Measurements from ENCODE around the gene FSD1L.
A peak's percentile ranks its signal among the peaks of the same experiment; 100 is the strongest.

The FSD1L gene

GRCh38 chr9:105435453-105435852 is 12.4 kb upstream of the FSD1L start:
- DNase-seq = no peak

- DNase-seq = no peak
Measured at GRCh38 chr9:105436783-105437182, 11.1 kb upstream of the FSD1L start.

- no peak for DNase-seq
Measured at GRCh38 chr9:105437704-105438103, 10.1 kb upstream of the FSD1L start.

GRCh38 chr9:105438141-105438806 is 9.6 kb upstream of the FSD1L start:
- no peak for DNase-seq

- DNase-seq = no peak
Measured at GRCh38 chr9:105439428-105439827, 8.4 kb upstream of the FSD1L start.

GRCh38 chr9:105441616-105442160 is 6.1 kb upstream of the FSD1L start:
- DNase-seq = peak in 1 of 51 donors; percentile 12

GRCh38 chr9:105443121-105443520 is 4.7 kb upstream of the FSD1L start:
- DNase-seq = peak in 1 of 51 donors; percentile 12

- no peak for DNase-seq
Measured at GRCh38 chr9:105444130-105444529, 3.7 kb upstream of the FSD1L start.

- peak in 11 of 51 donors; percentile 15 to 48 (median 25) for DNase-seq
Measured at GRCh38 chr9:105445203-105445881, 2.5 kb upstream of the FSD1L start.

GRCh38 chr9:105447386-105447813 is 434 bp upstream of the FSD1L start:
- peak in 1 of 51 donors; percentile 80 for DNase-seq

GRCh38 chr9:105449081-105449480 is 1.2 kb downstream of the FSD1L start:
- no peak for DNase-seq

GRCh38 chr9:105452185-105452584 is 4.4 kb downstream of the FSD1L start:
- no peak for DNase-seq

- no peak for DNase-seq
Measured at GRCh38 chr9:105455836-105456475, 8.1 kb downstream of the FSD1L start.

GRCh38 chr9:105457560-105458294 is 9.9 kb downstream of the FSD1L start:
- peak in 10 of 51 donors; percentile 4 to 33 (median 15) for DNase-seq

GRCh38 chr9:105458404-105458803 is 10.6 kb downstream of the FSD1L start:
- DNase-seq = no peak

GRCh38 chr9:105459336-105459735 is 11.5 kb downstream of the FSD1L start:
- no peak for DNase-seq

GRCh38 chr9:105466898-105467455 is 19.1 kb downstream of the FSD1L start:
- DNase-seq = no peak

- no peak for DNase-seq
Measured at GRCh38 chr9:105468875-105469274, 21.0 kb downstream of the FSD1L start.

GRCh38 chr9:105473221-105473620 is 25.4 kb downstream of the FSD1L start:
- DNase-seq = no peak

- peak in 3 of 51 donors; percentile 3 to 26 (median 11) for DNase-seq
Measured at GRCh38 chr9:105475302-105475701, 27.5 kb downstream of the FSD1L start.

GRCh38 chr9:105479846-105480245 is 32.0 kb downstream of the FSD1L start:
- DNase-seq = no peak
